Ammon's horn (tissue), 1 donor: ENCODE measurements around the gene SPACA4.
"Not testable (repeated sequence)": the region's sequence is repeated elsewhere in the genome, so short reads cannot be mapped to it uniquely, and the experiment has no call there.

Experiments used
- DNase-seq: peaks from one replicate; pipeline ENCODE4 v3.0.0-alpha.2; 2016; ENCODE audit warnings: low spot score

The SPACA4 gene

DNA sequence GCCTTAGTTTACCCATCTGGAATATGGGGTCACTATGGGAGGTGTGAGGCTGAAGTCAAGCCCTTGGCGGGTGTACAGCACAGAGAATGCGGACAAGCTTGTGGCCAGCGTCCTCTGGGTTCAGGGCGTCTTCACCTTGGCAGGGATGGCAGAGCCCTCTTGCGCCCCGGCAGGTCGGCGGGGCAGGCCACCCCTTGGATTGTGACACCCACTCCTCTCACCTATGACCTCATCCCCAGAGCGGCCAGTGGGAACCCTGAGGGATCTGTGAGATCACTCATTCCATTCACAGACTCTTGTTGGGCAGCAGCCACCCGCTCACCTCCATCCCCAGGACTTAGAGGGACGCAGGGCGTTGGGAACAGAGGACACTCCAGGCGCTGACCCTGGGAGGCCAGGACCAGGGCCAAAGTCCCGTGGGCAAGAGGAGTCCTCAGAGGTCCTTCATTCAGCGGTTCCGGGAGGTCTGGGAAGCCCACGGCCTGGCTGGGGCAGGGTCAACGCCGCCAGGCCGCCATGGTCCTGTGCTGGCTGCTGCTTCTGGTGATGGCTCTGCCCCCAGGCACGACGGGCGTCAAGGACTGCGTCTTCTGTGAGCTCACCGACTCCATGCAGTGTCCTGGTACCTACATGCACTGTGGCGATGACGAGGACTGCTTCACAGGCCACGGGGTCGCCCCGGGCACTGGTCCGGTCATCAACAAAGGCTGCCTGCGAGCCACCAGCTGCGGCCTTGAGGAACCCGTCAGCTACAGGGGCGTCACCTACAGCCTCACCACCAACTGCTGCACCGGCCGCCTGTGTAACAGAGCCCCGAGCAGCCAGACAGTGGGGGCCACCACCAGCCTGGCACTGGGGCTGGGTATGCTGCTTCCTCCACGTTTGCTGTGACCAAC lies at the start of gene SPACA4:
Gene SPACA4, plus strand, starts transcription at position 280 of the 896 bp plus-strand sequence. Its CDS starts 237 bp downstream, at position 517.
- DNase-seq: no peak

GRCh38 chr19:48556825-48557224 lies 49.7 kb upstream of the SPACA4 start:
- no peak for DNase-seq

DNA sequence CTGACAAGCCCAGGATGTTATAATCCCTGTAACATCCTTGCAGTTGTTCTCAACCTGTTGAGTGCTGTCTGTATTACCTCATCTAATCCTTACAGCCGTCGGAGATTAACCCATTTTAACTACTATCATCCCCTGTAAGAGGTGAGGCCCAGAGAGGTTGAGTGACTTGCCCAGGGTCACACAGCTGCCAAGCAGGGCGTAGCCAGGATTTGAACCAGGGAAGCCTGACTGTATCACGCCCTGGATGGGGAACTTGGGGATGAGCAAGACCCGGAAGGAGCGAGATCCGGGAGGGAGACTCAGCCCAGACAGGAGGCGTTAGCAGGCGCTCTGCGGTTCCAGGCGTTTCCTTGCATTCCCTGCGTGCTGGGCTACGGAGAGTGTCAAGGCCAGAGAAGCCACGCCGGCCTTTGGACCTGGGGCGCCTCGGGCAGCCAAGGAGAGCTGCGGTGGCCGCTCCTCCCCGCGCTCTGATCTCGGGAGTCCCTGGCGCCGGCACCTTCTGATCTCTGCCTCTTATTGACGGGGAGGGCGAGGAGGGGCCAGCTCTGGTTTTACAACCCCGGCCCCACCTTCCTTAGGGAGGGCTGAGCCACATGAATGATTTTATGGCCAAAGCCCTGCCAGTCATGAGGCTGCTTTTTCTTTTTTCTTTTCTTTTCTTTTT lies 48.4 kb upstream of the SPACA4 start:
- DNase-seq: no peak

DNA sequence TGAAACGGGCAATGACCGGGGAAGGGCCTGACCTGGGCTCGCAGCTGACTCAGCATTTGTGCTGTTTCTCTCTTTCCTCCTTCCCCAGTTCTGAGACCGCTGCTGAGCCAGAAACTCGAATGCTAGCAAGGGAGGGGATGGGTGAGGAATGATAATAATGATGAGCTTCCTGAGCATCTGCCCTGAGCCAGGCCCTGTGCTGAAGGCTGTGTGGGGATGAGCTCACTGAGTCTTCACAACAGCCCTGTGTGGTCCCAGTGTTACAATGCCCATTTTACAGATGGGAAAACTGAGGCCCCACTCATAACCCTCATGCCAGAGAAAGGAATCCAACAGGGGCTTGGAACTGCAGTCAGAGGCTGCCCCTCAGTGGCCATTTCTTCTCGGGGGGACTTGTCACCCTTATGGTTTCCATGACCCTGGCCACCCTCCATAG lies 46.4 kb upstream of the SPACA4 start:
- no peak for DNase-seq

GRCh38 chr19:48561412-48561811 lies 45.1 kb upstream of the SPACA4 start:
- DNase-seq: no peak

GRCh38 chr19:48565090-48565489 lies 41.5 kb upstream of the SPACA4 start:
- DNase-seq: no peak

DNA sequence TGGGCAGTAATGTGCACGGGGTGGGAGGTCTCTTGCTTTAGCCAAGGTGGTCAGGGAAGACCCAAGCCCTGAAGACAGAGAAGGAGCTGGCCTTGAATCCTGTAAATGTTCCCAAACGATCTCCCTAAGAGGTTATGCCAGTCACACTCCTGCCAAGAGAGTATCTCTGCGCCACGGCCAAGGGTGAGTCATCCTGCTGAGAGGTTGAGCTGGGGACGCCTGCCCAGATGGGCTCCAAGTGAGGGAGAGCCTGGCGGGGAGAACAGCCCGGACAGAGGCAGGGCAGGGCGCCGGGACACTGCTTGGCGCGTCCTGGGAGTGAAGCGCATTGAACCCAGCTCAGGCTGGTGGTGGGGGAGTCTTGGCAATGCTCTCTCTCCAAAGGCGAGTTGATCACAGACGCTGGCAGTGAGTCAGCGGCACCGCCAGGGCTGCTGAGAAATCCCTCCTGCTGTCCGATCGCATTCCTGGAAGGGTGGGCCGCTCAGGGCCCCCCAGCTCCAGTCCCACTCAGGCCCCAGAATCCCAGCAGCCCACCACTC lies 38.1 kb upstream of the SPACA4 start:
- DNase-seq: peak; percentile 58

DNA sequence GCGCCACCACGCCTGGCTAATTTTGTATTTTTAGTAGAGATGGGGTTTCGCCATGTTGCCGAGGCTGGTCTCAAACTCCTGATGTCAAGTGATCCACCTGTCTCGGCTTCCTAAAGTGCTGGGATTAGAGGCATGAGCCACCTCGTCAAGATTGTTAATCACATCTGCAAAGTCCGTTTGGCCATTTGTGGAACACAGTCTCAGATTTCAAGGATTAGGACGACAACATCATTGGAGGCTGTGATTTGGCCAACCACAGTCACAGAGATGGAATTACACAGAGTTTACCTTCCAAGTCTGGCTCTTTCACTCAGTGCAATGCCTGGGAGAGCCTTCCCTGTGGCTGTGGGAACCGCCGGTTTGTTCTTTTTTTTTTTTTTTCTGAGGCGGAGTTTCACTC lies 36.7 kb upstream of the SPACA4 start:
- DNase-seq: no peak

DNA sequence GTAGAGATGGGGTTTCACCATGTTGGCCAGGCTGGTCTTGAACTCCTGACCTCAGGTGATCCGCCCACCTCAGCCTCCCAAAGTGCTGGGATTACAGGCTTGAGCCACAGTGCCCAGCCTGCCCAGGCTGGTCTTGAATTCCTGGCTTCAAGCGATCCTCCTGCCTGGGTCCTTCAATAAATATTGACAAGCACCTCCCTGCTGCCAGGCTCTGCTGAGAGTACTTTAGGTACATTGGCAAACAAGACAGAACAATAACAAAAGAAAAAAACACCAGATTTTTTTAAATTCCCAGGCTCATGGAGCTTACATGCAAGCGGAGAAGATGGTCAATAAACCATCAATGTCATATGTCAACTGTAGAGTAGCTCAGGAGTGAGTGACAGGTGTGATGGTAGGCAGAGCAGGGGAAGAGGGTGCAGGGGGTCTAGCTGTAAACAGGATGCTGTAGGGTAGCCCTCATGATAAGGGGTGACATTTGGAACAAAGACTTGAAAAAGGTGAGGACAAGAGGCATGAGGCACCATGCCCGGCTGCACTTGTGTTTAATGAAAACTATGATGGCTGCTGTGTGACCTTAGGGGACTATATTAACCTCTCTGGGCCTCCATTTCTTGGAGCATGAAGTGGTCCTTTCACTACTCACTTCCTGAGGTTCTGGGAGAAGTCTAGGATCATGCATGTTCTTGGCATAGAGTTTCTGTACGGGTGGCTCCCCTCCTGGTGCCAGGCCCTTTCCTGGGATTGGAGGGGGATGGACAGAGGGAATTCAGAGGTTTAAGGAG lies 35.0 kb upstream of the SPACA4 start:
- DNase-seq: no peak

DNA sequence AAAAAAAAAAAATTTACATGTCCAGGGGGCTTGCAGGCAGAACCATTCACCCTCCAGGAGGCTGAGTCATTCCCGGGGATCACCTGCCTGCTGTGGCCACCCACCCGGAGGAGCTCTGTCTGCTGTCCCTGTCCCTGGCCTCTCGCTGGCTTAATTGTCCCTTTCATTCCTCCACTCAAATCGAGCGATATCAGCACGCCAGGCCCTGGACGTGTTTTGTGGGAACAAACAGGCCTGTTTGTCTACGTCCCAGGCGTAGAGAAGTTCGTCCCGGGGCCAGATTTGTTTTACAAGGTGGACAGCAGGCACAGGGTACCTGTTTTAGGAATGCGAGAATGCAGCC lies 33.4 kb upstream of the SPACA4 start:
- DNase-seq: no peak

- DNase-seq: no peak
These were observed 30.5 kb upstream of the SPACA4 start for GRCh38 chr19:48575931-48576622.

DNA sequence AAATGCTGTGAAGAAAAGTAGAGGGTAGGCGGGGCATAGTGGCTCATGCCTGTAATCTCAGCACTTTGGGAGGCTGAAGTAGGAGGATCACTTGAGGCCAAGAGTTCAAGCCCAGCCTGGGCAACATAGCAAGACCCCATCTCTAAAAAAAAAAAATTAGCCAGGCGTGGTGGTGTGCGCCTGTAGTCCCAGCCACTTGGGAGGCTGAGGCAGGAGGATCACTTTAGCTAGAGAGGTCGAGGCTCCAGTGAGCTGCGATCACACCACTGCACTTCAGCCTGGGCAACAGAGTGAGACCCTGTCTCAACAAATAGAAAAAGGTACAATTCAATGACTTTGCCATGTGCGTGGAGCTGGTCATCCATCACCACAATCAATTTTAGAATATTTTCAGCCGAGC lies 28.6 kb upstream of the SPACA4 start:
- not testable (repeated sequence) for DNase-seq

- DNase-seq: no peak
These were observed 27.7 kb upstream of the SPACA4 start for GRCh38 chr19:48578891-48579290.

GRCh38 chr19:48582168-48582567 lies 24.4 kb upstream of the SPACA4 start:
- no peak for DNase-seq

GRCh38 chr19:48587387-48587786 lies 19.2 kb upstream of the SPACA4 start:
- DNase-seq: no peak

DNA sequence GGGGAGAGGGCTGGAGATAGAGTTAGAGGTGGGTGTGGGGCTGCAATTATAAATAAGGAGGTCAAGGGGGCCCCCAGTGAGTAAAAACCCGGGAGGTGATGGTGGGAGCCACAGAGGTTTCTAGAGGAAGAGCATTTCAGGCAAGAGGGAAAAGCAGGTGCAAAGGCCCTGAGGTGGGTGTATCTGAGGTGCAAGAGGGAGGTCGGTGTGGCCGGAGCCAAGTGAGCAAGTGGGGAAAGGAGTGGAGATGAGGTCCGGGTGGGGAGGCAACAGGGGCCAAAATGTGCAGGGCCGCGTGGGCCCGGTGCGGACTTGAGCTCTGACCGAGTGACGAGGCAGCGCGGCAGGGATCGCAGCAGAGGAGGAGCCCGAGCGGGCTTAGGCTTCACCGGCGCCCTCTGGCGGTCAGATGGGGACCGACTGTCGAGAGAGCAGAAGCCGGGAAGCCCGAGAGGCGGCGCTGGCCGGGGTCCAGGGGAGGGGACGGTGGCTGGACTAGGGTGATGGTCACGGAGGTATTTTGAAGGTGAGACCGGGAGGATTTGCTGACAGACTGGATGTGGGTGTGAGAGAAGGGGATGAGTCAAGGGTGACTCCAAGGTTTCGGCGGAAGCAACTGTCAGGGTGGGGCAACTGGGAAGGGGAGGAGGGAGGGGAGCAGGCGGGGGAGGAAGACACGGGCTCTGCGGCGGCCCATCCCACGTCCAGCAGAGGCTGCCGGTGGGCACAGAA lies 17.7 kb upstream of the SPACA4 start:
- peak; percentile 90 for DNase-seq

GRCh38 chr19:48591021-48591420 lies 15.5 kb upstream of the SPACA4 start:
- no peak for DNase-seq

- DNase-seq: no peak
These were observed 11.4 kb upstream of the SPACA4 start for GRCh38 chr19:48595171-48595570.

DNA sequence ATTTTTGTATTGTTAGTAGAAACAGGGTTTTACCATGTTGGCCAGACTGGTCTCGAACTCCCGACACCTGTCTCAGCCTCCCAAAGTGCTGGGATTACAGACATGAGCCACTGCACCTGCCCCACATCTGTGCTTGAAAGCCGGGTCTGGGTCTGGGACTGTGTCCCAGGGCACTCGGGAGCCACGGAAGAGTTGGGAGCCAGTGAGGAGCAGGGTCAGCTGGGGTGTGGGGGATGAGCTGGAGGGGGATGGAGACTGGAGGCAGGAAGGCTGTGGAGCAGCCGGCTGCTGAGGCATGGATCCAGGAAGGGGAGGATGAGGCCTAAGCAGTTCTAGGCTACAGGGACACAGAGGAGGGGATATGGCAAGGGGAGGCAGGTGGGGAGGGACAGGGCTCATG lies 10.7 kb upstream of the SPACA4 start:
- no peak for DNase-seq

- no peak for DNase-seq
These were observed 10.3 kb upstream of the SPACA4 start for GRCh38 chr19:48596237-48596636.
